Liver (tissue), 2 donors: ENCODE measurements around the gene SH3BP5L.

Source experiments
- YY1 ChIP-seq: IDR thresholded peaks from 2 replicates; pipeline ENCODE4 v1.6.1; 2016; ENCODE audit warnings: antibody characterized with exemption, mild to moderate bottlenecking
- TF ChIP-seq, protein P1 (sequence below): IDR thresholded peaks from 2 replicates; pipeline ENCODE4 v1.6.1; 2016; ENCODE audit warnings: antibody characterized with exemption
- TF ChIP-seq, protein P2 (sequence below): IDR thresholded peaks from 2 replicates; pipeline ENCODE4 v1.6.1; 2016; ENCODE audit warnings: antibody characterized with exemption, mild to moderate bottlenecking
- donor health status: healthy.

DNA sequence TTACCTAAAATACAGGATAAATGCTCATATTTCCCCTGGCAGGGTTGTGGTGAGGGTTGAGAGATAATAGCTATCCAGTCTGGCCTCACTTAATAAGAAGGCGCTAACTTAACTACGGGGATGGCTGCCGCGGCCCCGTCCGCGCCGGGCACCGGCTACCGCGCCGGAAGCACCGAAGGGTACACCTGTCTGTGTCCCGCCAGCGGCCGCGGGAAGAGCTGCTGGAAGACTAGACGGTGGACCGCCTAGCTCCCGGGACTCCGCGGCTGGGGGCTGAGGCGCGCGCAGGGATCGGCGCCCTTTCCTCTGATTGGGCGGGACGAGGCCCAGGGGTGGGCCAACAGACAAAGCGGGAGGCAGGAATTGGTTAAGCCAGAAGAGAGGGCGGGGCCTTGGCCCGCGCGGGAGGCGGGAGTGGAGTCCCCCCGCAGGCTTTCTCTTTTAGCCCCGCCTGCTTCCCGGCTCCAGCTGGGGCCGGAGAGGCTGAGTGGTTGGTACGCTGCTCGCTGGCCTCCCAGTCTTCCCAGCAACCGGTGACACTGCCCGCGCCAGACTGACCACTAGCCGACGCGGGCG lies 12.2 kb upstream of the SH3BP5L start, which contains the start of gene ZNF672:
- TF ChIP-seq, protein P1, sequence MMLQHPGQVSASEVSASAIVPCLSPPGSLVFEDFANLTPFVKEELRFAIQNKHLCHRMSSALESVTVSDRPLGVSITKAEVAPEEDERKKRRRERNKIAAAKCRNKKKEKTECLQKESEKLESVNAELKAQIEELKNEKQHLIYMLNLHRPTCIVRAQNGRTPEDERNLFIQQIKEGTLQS, result no peak
- peak; percentile 11 for TF ChIP-seq YY1
- TF ChIP-seq, protein P2, sequence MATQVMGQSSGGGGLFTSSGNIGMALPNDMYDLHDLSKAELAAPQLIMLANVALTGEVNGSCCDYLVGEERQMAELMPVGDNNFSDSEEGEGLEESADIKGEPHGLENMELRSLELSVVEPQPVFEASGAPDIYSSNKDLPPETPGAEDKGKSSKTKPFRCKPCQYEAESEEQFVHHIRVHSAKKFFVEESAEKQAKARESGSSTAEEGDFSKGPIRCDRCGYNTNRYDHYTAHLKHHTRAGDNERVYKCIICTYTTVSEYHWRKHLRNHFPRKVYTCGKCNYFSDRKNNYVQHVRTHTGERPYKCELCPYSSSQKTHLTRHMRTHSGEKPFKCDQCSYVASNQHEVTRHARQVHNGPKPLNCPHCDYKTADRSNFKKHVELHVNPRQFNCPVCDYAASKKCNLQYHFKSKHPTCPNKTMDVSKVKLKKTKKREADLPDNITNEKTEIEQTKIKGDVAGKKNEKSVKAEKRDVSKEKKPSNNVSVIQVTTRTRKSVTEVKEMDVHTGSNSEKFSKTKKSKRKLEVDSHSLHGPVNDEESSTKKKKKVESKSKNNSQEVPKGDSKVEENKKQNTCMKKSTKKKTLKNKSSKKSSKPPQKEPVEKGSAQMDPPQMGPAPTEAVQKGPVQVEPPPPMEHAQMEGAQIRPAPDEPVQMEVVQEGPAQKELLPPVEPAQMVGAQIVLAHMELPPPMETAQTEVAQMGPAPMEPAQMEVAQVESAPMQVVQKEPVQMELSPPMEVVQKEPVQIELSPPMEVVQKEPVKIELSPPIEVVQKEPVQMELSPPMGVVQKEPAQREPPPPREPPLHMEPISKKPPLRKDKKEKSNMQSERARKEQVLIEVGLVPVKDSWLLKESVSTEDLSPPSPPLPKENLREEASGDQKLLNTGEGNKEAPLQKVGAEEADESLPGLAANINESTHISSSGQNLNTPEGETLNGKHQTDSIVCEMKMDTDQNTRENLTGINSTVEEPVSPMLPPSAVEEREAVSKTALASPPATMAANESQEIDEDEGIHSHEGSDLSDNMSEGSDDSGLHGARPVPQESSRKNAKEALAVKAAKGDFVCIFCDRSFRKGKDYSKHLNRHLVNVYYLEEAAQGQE, result peak; percentile 86
